Superior temporal gyrus (tissue), 1 donor: Measurements from ENCODE around the gene ALDH4A1.

Experiments used
- DNase-seq: peaks from one replicate; pipeline ENCODE4 v3.0.0-alpha.2; 2016; ENCODE audit errors: extremely low spot score

The ALDH4A1 gene

DNA sequence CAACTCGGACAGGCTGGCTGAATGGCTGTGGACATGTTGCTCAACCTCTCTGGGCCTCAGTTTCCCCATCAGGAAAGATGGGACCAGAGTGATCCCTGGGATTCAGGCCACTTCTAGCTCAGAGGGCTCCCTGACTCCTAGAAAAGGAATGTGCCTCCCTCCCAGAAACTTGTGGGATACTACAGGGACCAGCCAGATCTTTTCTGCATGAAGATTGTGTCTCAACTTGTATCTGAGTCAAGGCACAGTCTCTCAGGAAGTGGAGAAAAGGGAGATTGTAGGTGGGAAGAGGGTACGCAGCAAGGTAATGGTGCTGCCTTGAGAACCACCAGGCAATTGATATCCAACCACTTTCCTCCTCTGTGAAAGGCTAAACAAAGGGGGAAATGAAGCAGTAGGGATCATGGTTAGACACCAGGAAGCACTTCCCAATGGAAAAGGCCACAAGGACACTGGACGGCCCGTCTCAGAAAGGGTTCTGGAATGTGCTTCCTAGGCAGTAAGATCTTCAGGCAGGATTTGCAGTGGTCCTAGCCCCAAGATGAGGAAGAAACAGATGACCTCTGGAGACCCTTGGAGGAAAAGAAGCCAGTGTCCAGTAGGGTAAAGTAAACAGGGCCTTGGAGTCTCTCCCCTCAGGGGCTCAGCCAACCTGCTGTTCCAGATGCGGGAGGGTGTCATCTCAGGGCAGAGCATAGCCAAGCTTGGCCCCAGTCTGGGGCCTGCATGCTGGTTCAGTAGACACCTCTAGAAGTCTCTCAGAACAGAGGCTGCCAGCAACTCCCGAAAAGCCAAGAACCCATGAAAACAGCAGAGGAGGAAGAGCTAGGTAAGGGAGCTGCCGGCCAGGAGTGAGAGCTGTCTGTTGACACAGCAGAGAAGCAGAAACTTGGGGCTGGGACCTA is 37.3 kb upstream of the ALDH4A1 start:
- no peak for DNase-seq

DNA sequence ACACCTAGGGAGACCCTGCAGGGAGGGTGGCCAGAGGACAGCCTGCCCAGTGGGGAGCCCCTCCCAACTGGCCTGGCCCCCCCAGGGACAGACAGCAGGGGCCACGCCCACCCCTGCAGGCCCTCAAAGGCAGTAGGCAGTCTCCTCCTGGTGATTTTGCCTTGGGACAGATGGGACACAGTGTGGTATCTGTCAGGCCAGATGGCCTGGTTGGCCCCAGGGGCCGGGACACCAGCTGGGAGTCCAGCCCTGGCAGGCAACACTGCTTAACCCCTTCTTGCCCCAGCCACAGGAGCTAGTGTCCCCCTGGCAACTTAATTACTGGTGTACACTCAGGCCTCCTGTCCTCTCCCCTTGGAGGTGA is 36.3 kb upstream of the ALDH4A1 start:
- DNase-seq = no peak

DNA sequence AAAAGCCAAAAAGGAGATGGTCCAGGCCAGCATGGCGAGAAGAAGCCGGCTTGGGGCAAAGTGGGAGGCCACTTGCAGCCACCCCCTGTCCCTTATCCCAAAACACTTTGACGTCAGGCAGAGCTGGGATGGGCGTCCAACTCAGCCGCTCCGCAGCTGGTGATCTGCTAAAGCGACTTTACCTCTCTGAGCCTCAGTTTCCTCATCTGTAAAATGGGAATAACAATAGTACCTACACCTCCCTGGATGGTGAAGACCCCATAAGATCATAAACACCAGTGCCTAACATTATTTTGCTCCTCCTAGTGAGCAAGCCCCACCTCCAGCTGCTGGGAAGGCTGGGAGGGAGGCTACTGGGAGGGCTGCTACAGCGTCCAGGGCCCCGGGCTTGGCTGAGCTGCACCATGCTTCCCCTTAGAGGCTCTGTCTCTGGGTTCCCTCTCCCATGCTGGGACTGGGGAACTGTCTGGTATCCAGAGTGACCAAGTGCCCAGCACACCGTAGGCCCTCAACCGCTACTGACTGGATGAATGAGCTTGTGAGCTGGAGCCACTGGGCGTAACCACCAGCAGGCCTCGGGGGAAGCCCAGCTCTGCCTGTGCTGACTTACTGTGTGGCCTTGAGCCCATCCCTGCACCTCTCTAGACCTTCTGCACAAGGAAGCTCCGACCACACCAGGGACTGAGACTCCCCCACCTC is 35.8 kb upstream of the ALDH4A1 start:
- DNase-seq = no peak

DNA sequence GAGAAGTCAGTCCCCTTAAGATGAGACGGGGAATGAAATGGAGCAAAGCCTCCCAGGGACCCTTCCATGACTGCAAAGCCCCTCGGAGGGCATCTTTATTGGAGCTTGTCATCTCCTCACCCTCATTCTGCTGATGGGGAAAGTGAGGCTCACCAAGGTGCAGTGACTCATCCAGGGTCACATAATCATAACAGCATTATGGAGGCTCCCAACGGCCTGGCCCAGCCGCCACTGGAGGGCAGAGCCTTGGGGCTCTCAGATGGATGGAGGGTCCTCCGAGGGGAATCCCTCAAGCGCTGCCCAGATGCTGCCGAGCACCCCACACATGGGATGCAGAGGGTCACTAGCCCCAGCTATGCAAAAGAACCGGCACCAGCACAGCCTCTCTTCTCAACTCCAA is 35.2 kb upstream of the ALDH4A1 start:
- no peak for DNase-seq

DNA sequence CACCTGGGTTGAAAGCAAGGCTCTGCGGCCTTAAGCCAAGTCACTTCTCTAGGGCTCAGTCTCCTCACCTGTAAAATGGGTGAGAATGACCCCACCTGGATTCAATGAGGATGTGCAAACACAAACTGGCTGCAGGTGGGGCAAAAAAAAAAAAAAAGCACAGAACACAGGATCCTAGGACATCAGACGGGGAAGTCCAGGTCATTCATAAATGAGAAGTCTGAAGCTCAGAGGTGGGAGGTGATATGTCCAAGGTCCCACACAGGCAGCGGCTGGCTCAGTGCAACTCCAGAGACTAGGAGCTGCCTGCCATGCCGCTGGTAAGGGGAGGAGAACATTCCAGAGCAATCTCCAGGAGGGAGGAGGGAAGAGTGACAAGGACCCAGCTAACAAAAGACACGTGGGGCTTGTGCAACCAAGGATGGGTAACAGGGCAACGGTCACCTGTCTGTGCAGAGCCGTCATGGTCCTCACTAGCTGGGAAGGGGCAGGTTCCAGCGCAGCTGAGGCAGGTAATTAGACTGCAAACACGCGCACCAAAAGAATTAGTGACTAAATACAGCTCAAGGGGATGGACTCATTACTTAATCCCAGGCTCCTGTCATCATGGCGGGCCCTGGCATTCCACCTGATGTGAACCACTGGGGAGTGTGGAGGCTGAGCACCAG is 34.6 kb upstream of the ALDH4A1 start:
- no peak for DNase-seq

DNA sequence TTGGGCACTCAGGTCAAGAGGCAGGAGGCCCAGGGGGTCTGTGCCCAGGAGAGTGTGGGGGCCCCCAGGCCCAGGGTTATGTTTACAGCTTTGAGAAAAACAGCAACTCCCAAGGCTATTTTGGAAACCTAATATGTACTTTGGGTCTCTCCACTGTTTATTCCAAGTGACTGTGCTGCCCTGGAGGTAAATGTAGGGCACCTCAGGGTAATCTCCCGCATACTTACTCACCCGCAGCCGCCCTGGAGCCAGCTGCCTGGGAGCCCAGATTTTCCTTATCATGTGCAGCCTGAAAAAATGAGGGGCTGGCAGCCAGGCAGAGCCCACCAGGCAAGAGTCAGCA is 34.1 kb upstream of the ALDH4A1 start:
- no peak for DNase-seq

DNA sequence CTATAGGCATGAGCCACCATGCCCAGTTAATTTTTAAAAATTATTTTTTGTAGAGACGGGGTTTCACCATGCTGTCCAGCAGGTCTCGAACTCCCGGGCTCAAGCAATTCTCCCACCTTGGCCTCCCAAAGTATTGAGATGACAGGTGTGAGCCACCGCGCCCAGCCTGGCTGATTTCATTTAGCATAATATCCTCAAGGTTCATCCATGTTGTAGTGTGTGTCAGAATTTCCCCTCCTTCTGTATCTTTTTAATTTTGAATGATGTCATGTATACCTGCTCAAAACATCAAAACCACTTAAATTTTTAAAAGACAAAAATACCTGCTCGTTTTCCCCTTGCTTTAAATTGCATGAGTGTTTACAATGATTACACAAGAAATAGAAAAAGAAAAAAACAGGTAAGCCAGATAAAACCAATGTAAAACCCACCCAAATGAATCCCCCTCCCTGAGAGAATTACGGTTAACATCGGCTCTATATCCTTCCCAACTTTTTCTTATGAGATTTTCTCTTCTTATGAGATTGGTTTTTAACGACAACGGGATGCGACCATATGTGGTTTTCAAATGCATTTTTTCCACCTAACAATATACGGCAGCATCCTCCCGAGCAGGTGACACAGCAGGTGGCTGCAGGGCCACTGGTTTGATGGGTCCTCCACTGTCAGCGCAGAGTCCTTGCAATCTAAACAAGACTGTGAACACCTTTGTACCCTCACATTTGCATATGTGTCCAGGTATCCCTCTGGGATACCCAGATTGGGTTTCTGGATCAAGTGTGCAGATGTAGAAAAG is 32.0 kb upstream of the ALDH4A1 start:
- DNase-seq = no peak

DNA sequence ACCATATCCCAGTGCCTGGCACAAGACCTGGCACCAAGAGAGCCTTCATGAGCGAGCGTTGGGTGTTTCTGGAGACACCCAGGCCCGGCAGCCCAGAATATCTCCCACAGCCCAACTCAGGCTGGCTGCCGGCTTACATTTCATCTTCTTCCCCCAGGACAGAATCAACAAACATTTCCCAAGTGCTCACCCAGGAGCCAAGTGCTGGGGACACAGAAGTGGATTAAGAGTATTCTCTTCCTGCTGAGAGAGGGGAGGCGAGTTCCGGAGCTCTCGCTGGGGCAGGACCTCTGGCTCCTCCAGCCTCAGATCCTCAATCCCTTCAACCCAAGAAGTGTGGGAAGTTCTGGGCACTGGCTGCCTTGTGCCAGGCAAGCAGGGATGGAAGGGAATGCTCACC is 30.5 kb upstream of the ALDH4A1 start:
- DNase-seq = no peak

DNA sequence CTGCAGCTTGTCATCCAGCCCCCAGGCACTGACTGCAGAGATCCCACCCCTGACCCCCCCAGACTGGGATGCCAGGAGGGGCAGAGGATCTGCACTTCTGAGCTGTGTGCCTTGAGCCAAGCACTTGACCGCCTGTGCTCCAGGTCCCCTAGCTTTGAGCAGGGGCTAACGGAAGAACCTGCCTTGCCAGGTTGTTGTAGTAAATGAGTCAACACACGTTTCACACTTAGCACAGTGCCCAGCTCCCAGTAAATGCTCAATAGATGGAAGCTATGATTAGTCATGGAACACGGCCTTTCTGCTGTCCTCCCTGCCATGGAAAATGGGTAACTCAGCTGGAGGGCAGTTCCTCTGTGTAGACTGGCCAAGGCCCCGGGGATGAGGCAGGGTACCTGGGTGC is 30.0 kb upstream of the ALDH4A1 start:
- DNase-seq = no peak

DNA sequence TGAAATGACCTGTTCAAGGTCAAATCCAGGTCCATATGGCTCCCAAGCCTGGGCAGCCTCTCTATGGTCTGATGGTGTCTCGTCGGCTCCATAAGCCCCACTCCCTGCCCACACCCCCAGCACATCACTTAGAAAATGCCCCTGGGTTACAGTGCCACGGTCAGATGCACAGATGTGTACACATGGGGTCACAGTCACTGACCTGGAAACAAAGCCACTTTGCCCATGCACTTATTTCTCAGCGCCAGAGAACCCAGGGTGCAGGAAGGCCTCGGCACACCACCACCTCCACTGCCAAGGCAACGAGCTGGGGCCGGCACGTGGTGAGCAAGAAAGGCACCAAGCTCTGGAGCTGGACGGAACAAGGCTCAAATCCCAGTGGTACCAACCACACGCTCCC is 29.4 kb upstream of the ALDH4A1 start:
- DNase-seq = no peak

DNA sequence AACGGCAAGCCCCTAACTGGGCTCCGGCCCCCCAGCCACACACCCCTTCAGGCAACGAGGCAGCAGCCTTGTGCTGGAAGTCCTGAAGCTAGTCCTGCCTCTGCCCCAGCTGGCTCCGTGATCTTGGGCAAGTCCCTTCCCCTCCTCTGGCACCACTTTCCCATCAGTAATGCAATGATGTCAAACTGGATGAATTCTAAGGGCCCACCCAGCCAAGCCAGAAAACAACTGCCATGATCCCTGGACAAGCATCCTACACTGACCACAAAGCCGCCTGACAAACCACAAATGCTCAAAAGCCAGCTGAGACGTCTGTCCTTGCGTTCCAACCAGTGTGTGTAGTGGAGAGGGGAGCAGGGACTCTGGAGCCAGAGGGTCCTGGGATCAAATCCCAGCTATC is 27.3 kb upstream of the ALDH4A1 start:
- no peak for DNase-seq

DNA sequence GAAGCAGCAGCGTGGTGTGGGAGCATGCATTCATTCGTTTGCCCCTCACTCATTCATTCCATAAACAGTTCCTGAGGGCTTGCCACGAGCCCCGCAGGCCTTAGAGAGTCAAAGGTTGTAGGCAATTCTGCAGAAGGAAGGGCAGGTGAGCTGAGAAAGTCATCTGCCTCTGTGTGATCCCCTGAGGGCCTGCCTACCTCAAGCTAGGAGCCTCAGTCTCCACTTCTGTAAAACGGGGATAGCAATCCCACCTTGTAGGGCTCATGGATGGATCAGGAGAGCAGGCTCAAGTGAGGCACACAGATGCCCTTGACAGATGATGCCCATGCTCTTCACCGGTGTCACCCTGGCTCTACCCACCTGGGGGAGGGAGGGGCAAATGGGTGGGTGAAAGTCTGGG is 26.6 kb upstream of the ALDH4A1 start:
- DNase-seq = no peak

DNA sequence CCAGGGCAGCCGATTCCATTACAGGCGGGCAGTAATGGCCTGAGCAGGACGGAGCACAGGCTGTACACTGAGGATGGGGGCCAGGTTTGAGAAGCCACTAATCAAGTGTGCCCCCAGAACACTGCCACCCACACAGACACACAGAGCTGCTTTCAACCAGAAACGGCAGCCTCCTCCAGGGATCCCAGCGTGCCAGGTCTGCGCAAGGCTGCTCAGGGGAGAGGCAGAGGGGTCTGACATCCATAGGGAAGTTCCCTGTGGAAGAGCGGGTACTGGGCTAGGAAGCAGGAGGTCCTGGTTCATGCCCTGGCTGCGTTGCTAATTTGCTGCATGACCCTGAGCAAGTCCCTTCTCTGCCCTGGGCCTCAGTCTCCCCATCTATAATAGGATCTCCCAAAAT is 26.1 kb upstream of the ALDH4A1 start:
- no peak for DNase-seq

DNA sequence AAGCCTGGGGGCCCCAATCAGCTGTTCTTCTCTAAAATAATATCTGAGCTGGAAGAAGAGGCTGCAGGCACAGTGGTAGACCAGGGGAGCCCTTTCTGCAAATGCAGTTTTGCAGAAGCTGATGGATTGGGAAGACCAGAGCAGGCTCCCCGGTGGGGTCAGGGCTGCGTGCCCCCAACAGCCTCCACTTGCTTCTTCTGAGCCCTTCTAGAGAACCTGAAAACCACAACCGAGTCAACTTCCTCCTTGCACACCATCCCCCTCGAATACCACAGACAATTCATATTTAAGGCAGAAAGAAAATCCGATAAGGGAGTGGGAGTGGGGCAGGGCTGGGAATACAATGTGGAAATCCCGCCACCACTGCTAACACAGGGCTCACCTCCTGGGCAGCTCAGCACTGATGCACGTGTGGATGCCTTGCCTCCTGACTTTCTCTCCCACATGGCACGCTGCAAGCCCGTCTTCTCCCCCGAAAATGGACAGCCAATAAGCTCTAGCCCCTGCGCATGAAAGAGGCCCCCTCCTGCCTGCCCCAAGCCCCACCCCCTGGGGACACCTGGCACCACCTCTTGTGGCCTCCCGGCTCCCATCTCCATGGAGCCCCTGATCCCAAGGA is 25.4 kb upstream of the ALDH4A1 start:
- no peak for DNase-seq

DNA sequence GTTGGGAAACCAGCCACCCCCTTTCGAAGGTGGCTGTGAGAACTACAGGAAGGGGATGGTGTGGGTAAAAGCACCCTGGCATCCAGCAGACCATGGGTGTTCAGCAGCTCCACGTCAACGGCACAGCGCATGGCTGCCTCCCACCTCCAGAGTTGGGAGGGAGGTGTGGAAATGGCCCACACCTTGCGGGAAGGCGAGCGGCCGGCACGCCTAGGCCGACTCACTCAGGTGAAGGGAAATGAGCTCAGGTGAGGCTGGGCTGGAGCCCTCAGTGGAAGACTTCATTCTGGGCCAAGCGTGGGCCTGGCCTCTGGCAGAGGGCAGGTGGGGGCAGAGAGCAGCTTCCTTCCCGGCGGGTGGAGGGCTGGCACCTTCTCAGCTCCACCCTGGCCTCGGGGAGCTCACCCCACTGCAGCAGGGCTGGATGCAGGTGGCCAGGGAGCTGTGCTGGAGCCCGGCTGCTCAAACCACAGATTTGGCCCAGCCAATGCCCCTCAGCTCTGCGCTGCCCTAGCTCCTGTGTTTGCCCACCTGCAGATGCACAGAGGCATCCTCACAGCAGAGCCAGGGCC is 24.8 kb upstream of the ALDH4A1 start:
- no peak for DNase-seq

DNA sequence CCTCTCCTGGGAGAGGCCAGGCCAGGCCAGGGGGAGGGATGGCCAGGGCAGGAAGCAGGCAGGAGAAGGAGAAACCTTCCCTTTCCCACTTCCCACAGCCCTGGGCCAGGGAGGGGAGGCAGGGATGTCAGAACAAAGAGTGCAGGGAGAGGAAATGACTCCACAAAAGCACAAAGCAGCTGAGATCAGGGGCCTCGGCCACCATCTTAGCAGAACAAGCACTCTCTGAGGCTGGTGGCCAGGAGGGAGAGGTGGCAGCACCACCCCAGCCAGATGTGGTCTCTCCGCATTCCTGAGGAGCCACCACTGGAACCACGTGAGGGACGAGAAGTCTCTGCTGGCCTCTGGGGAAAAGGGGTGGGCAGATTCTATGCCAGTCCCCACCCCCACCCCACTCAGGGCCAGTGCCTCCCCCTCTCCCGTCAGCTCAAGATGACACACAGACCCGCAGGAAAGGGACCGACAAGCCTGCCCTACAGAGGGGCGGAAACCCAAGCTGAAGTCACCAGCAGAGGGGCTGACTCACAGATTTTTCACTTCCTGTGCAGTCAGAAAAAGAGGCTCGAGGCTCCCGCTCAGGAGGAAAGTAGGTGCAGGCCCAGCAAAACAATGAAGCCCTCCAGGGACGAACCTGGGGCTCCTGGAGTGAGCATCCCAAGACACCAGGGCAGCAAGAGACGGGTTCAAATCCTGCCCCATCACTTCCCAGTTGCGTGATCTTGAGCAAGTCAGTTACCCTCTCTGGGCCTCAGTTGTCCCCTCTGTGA is 24.1 kb upstream of the ALDH4A1 start:
- no peak for DNase-seq

DNA sequence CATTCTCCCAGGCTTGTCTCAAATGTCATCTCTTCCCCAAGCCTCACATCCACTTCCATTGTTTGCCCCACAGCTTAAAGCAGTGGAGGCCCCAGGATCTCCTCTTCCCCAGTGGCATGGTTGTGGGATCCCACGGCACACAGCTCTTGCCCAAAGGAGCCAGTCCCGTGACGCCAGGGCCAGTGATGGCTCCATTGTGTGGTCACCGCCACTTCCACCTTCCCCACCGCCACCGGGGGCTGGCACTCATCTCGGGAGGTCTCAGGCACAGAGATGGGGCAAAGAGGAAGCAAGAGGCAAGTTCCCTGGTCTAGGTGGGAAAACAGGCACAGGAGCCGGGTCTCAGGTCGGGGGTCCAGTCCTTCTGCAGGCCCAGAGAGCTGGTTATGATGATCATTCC is 22.9 kb upstream of the ALDH4A1 start:
- DNase-seq = no peak

DNA sequence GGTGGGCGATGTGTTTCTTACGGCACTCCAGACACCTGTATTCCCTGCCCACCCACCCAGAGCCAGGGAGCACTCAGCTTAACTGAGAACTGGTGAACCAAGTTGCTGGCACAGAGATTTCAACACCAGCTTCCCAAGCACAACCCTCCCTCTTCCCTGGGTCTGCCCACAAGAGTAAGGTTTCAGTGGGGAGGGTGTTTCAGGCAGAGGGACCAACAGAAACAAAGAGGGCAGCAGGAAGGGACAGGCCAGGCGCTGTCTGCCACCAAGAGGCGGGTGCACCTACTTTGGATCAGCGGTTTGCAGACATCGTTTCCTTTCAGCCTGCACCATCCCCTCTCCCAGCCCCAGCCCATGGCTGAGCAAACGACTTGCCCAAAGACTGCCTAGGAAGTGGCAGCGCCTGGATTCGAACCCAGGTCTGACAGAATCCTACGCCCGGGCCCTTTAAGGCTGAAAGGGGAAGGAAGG is 21.9 kb upstream of the ALDH4A1 start:
- no peak for DNase-seq

DNA sequence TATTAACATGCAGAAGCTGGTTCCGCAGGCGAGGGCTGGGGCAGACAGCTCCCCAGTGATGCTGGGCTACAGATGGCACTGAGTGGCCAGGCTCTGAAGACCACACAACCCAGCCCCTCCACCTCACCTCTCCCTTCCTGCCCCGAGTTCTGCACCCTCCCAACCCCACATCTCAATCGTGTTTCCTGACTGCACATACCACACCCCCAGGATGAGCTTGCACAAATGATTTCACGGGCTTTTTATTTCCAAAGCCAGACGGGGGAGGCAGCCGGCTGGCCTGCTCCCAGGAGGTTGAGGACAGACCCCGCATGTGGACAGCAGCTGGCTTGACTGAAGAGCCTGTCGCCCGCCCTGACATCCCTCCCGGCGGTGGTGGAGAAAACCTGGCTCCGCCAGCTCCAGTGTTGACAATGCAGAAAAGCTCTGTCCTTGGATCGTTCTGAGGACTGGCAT is 21.4 kb upstream of the ALDH4A1 start:
- DNase-seq = peak; percentile 20
